Measurements from ENCODE around the gene TP53TG5.

Gene TP53TG5

DNA sequence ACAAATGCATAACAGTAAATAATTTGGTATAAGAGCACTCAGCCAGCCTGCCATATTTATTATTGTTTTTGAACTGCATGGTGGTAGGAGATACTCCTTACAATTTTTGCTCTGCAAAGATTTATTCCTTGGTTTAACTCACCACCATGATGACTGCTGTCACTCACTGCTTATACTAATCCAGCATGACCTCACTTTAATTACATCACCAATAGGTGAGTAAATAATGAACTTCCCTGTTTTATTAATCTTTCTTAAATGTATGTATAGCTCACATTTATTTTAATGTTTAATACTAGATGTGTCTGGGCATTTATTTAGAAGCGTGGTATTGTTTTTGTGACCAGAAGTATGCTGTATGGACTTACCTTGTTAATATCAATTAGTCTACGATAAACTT lies 12.8 kb upstream of the TP53TG5 start:
- ATAC-seq = no peak
- Mint-ChIP-seq H3K36me3 (no peaks in the 10 kb centered on the region), H3K4me1 (no peaks in the 10 kb centered on the region), H3K9me3 (peaks cover 5% of the 10 kb centered on the region), H3K27ac (no peak overlapping the region), H3K4me3 (no peak overlapping the region)
- no peak for DNase-seq (ENCODE audit: low spot score in 2 of 2)

DNA sequence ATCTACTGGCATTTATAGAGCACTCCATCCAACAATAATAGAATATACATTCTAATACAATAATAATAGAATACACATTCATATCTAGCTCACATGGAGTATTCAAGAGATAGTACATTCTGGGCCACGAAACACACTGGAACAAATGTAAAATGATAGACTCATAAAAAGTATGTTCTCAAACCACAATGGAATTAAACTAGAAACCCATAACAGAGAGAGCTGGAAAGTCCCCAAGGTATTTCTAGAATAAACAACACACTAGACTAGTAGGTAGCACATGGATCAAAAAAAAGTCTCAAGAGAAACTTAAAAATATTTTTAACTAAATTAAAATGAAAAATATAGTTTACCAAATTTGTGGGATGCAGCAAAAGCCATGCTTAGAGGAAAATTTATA lies 9.1 kb upstream of the TP53TG5 start:
- Mint-ChIP-seq H3K4me1 (no peaks in the 10 kb centered on the region), H3K36me3 (no peaks in the 10 kb centered on the region), H3K4me3 (no peak overlapping the region), H3K9me3 (peaks cover 5% of the 10 kb centered on the region), H3K27ac (no peak overlapping the region)
- DNase-seq (ENCODE audit: low spot score in 2 of 2) (no peak), ATAC-seq (no peak)

DNA sequence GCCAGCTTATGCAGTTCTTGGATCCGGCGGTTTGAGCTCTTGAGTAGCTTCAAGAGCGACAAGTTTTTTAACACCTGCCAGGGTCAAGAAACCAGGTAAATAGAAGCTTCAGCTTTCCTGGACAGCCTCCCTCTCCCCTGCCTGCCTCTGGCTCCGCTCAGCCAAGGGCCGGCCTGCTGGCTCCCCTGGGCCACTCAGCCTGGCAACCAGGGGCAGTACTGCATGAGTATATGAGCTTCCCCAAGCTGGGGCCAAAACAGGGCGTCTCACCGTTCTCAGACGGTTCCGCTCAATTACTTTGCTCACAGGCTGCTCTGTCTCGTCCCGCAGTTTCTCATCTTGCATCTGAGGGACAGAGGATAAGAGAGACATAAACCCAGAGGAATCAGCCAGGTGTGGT lies 856 bp downstream of the TP53TG5 start:
- H3K9me3 Mint-ChIP-seq = no peaks in the 10 kb centered on the region
- H3K27ac Mint-ChIP-seq = no peak overlapping the region
- ATAC-seq (no peak), DNase-seq (ENCODE audit: low spot score in 2 of 2) (peak in 1 of 2 donors; percentile 38)
- H3K4me1 Mint-ChIP-seq = peaks cover 21% of the 10 kb centered on the region
- peaks cover 13% of the 10 kb centered on the region for H3K36me3 Mint-ChIP-seq
- H3K4me3 Mint-ChIP-seq = no peak overlapping the region

DNA sequence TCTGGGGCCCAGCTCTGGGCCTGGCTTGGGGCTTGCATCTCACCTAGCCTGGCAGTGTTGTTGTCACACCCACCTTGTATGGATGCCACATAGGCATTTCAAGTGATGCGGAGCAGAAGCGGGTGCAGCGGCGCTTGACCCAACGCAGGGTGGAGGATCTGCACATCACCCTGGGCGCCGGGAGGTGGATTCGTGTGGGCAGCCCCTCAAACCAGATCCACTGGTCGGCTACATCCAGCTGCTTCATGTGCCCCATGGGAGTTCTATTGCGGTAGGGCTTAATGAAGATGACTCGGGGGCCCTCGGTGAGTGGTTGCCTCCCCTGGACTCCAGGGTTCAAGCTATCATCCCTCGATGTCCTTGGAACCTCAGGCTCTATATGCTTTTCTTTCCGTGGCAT lies 3.2 kb downstream of the TP53TG5 start:
- H3K36me3 Mint-ChIP-seq = peaks cover 25% of the 10 kb centered on the region
- no peak overlapping the region for H3K27ac Mint-ChIP-seq
- H3K9me3 Mint-ChIP-seq = no peaks in the 10 kb centered on the region
- DNase-seq (ENCODE audit: low spot score in 2 of 2) (peak in 1 of 2 donors; percentile 45), ATAC-seq (no peak)
- peaks cover 23% of the 10 kb centered on the region for H3K4me1 Mint-ChIP-seq
- no peak overlapping the region for H3K4me3 Mint-ChIP-seq

DNA sequence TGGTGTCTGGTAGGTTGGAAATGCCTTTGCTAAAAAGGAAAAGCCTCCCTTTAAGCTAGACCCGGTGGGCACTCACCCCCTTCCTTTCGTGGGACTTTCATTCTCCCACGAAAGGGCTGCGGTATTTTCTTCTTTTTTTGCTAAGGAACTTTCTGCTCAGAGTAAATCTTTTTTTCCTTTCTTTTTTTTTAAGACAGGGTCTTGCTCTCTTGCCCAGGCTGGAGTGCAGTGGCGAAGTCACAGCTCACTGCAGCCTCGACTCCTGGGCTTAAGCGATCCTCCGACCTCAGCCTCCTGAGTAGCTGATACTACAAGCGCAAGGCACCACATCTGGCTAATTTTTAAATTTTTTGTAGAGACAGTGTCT lies 4.0 kb downstream of the TP53TG5 start:
- H3K4me1 Mint-ChIP-seq = peaks cover 23% of the 10 kb centered on the region
- H3K4me3 Mint-ChIP-seq = peak overlapping the region; percentile 80
- peak overlapping the region; percentile 92 for H3K27ac Mint-ChIP-seq
- no peak for ATAC-seq
- no peaks in the 10 kb centered on the region for H3K9me3 Mint-ChIP-seq
- peaks cover 28% of the 10 kb centered on the region for H3K36me3 Mint-ChIP-seq
- no peak for DNase-seq (ENCODE audit: low spot score in 2 of 2)

DNA sequence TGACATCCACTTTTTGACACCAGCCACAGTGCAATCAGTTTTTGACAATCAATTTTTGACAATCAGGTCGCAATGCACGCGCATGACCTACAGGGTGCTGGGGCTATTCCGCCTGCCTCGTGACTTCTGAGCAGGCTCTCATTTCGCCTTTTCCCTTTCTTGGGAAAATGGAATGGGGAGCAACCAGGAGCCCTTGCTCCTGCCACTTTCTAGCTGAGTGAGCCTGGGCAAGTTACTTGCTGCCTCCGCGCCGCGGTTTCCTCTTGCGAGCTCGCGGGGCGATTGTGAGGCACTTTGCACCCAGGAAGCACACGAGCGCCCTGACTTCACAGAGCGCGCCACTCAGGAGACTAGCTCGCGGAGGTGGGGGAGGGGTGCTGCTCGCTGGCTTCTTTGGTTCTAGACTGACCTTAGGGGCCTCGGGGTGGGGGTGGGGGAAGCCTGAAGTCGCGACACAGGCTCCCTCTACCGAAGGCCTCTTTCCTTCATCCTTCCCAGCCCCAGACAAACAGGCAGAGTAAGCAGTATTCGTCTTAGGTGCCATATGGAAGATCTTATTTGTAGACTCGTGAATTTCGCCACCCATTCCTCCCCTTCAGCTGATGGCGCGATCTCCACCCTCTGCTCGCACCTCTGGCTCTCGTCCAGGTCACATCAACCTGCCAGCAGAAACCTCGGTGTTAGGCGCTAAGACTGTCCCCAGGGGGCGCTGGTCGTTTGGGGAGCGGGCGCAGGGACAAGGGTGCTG lies 4.6 kb downstream of the TP53TG5 start:
- Mint-ChIP-seq H3K27ac (peak overlapping the region; percentile 92), H3K4me1 (peaks cover 26% of the 10 kb centered on the region), H3K36me3 (peaks cover 34% of the 10 kb centered on the region), H3K4me3 (peak overlapping the region; percentile 80), H3K9me3 (no peaks in the 10 kb centered on the region)
- DNase-seq (ENCODE audit: low spot score in 2 of 2) = peak; percentile 89 to 93
- peak; percentile 94 for ATAC-seq

DNA sequence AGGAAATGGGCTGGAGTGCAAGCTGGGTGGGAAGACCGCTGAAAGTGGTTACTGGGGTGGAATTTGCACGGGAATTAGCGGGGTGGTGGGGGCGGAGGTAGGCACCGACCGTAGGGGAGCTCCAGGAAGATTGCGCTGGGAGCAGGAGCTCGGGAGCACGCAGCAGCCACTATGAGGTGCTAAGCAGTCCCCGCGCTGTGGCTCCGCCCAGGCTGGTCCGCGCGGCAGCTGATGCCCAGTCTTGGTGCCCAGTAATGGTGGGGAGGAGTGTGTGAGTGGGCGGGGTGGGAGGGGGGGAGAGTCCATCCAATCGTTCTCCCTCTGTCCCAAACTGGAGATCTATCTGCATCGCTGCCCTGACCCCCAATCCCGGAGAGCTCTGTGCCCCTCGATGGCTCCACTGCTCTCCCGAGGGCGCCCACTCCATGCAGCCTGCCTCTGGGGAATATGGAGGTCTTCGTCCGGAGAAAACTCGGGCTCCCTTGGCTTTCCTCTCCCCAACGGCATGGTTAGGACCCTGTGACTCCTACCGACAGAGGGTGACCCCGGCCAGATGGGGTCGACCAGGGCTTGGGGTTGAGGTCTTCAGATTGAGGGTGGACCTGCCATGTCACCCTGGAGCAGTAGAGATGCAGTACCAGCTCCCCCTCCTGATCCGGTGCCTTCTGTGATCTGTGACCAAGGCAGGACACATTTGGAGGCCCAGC lies 5.3 kb downstream of the TP53TG5 start:
- Mint-ChIP-seq H3K9me3 (no peaks in the 10 kb centered on the region), H3K27ac (peak overlapping the region; percentile 92), H3K4me1 (peaks cover 33% of the 10 kb centered on the region), H3K36me3 (peaks cover 41% of the 10 kb centered on the region), H3K4me3 (peak overlapping the region; percentile 80)
- DNase-seq (ENCODE audit: low spot score in 2 of 2) = no peak
- no peak for ATAC-seq

DNA sequence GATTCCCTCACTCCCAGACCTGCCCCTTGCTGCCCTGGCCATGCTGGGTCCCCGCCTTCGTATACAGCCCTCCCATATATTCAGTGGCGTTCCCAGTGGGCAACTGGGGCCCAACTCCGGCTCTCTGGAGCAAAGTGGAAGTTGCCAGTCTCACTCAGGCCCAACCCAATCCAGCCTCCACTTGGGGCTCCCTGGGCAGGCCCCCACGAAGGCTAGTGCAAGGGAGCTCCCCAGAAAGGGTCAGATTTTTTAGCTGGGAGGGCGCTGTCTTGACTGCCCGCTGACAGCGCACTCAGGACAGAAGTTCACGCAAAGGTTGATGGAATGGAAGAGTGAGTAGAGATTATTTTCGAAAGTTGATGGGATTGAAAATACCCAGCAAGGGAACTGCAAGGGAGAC lies 5.9 kb downstream of the TP53TG5 start:
- Mint-ChIP-seq H3K4me3 (peak overlapping the region; percentile 80), H3K36me3 (peaks cover 47% of the 10 kb centered on the region), H3K9me3 (no peaks in the 10 kb centered on the region), H3K4me1 (peaks cover 39% of the 10 kb centered on the region), H3K27ac (no peak overlapping the region)
- ATAC-seq (no peak), DNase-seq (ENCODE audit: low spot score in 2 of 2) (no peak)

DNA sequence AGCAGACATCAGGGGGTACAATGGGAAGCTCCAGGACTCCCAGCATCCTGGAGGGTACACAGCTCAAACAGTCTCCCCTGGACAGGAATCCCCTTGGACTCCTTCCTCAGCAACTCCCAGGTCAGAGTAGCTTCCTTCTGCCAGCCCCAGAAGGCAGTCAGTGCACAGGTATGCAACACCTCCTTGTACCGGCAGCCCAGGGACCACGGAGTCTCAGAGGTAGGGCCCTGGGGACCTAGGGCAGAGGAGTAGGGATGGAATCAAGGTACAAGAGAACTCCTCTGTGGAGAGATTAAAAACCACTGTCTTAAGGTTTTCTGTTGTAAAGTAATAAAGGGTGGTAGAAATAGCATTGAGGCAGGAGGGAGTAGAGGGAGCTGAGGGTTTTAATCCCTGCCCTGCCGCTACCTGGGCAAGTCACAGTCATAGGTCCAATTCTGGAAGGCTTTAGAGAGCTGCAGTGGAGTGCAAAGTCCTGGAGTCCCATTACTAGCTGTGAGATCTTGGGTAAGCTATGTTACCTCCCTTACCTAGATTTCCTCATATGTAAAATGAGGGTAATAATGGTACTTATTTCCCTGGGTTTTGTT lies 7.5 kb downstream of the TP53TG5 start:
- no peak for DNase-seq (ENCODE audit: low spot score in 2 of 2)
- H3K4me1 Mint-ChIP-seq = peaks cover 50% of the 10 kb centered on the region
- H3K27ac Mint-ChIP-seq = peak overlapping the region; percentile 50
- no peaks in the 10 kb centered on the region for H3K9me3 Mint-ChIP-seq
- ATAC-seq = no peak
- no peak overlapping the region for H3K4me3 Mint-ChIP-seq
- H3K36me3 Mint-ChIP-seq = peaks cover 62% of the 10 kb centered on the region

DNA sequence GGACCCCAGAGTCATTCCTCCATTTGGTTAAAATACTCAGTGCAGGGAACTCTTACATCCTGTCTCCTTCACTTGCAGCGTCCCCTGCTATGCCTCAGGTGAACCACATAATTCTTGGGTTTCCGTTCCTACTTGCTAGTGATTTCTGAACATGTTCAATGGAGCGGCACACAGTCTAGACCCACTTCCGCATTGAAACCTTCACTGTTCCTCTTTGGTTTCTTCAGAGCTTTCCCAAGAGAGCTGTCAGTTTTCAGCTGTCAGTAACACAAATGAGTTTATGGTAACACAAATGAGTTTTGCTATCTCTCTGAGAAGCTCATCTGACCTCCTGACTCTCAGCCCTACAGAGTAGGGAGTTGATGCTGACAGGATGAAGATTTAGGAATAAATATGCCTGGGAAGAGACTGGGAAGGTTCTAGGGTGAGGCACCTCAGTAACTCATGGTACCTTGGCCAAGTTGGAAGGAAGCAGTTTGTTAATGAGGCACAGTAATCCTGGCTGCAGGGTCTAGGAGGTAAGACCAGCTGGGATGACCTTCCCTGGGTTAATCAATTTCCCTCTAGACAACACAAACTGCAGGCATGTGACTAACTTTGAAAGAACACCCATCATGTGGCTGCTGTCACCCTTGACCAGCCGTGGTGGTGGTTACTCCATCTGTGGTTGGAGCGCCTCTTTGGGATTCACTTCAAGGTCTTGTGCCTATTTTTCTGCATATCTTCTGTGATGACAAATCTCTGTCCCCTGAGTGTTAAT lies 9.7 kb downstream of the TP53TG5 start:
- Mint-ChIP-seq H3K4me3 (peak overlapping the region; percentile 45), H3K27ac (peak overlapping the region; percentile 74), H3K4me1 (peaks cover 61% of the 10 kb centered on the region), H3K36me3 (peaks cover 69% of the 10 kb centered on the region), H3K9me3 (no peaks in the 10 kb centered on the region)
- ATAC-seq (peak; percentile 76), DNase-seq (ENCODE audit: low spot score in 2 of 2) (peak in 1 of 2 donors; percentile 65)

DNA sequence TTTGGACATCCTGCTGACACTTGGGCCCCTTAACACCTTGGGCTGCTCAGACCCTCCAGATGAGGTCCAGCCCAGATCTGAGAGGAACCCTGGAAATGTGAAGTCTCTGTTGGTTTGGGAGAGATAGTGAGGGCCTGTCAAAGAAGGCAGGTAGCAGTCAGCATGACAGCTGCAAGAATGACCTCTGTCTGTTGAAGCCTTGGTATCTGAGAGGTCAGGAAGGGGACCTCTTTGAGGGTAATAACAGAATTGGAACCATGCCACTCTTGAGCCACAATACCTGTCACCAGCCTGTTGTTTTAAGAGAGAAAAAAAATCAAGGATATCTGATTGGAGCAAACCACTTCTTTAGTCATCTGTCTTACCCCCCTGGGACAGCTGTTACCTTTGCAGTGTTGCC lies 11.0 kb downstream of the TP53TG5 start:
- Mint-ChIP-seq H3K36me3 (peaks cover 73% of the 10 kb centered on the region), H3K4me1 (peaks cover 60% of the 10 kb centered on the region), H3K9me3 (no peaks in the 10 kb centered on the region), H3K27ac (peak overlapping the region; percentile 74), H3K4me3 (no peak overlapping the region)
- DNase-seq (ENCODE audit: low spot score in 2 of 2) = no peak
- no peak for ATAC-seq

DNA sequence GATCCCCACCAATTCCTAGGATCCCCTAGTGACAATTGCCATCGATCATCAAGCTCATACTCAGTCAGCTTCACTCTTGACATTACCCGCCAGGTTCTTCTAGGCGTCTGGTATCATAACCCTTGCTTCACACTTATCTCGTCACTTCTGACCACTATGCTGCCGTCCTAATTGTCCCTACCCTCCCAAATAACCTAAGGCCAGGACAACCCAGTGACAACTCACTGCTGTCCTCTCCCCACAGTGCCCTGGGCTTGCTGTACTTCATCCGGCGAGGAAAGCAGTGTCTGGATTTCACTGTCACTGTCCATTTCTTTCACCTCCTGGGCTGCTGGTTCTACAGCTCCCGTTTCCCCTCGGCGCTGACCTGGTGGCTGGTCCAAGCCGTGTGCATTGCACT lies 11.5 kb downstream of the TP53TG5 start:
- ATAC-seq (no peak), DNase-seq (ENCODE audit: low spot score in 2 of 2) (no peak)
- Mint-ChIP-seq H3K9me3 (no peaks in the 10 kb centered on the region), H3K27ac (peak overlapping the region; percentile 74), H3K36me3 (peaks cover 72% of the 10 kb centered on the region), H3K4me1 (peaks cover 59% of the 10 kb centered on the region), H3K4me3 (no peak overlapping the region)

DNA sequence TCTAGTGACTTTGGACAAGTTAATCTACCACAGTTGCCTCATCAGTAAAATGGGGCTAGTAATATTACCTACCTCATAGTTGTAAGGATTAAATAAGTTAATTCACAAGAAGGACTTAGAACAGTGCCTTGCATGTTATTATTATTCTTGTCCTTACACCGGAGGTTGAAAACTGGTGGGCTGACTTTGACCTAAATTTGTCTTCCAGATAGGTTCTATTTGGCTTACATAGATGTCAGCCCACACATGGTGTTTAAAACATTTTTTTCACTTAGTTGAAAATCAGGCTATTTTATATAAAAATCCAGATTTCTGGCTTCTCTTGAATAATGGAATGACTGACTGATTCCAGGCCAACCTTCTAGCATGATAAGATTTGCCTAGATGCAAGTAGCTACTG lies 11.9 kb downstream of the TP53TG5 start:
- Mint-ChIP-seq H3K27ac (no peak overlapping the region), H3K4me1 (peaks cover 59% of the 10 kb centered on the region)

DNA sequence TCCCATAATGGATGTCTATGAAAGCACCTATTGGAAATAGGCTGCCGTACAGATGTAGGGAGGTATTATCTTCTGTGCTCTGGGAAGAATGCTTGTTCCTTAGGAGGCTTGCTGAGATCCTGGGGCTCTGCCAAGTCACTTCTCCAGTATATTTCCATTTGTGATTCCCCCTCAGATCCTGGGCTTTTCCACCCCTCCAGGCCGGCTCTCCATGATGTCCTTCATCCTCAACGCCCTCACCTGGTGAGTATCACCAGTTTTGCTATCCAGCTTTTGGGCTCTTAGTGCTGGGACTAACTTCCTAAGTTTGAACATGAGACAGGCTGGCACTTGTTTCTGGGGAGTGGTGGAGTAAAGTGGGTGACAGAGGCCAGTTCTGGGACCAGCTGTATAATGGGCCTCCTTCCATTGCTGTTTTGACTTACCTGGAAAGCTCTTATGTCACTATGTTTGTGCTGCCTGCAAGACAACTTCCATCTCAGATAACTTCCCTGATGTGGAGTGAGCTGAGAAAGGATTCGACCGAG lies 12.6 kb downstream of the TP53TG5 start:
- DNase-seq (ENCODE audit: low spot score in 2 of 2) (no peak), ATAC-seq (no peak)
- Mint-ChIP-seq H3K4me1 (peaks cover 59% of the 10 kb centered on the region), H3K4me3 (no peak overlapping the region), H3K36me3 (peaks cover 64% of the 10 kb centered on the region), H3K27ac (no peak overlapping the region), H3K9me3 (no peaks in the 10 kb centered on the region)

More for the DNA sequence above, 11.9 kb downstream of the TP53TG5 start:
- Mint-ChIP-seq H3K9me3 (no peaks in the 10 kb centered on the region), H3K4me3 (no peak overlapping the region), H3K36me3 (peaks cover 71% of the 10 kb centered on the region)
- ATAC-seq (no peak), DNase-seq (ENCODE audit: low spot score in 2 of 2) (no peak)
